HEK293T (cell line): ENCODE measurements around the gene PTPN7.

Experiments
- BHLHE40 ChIP-seq: fragments of 450-650 bp; IDR thresholded peaks from 2 replicates; pipeline ENCODE4 v1.6.1; 2016; ENCODE audit warnings: mild to moderate bottlenecking, moderate library complexity, borderline replicate concordance
- CTBP1 ChIP-seq: fragments of 450-650 bp; IDR thresholded peaks from 2 replicates; pipeline ENCODE4 v1.6.1; 2016; ENCODE audit warnings: borderline replicate concordance
- SP1 ChIP-seq: fragments of 450-650 bp; IDR thresholded peaks from 2 replicates; pipeline ENCODE4 v1.6.1; 2017
- TARDBP ChIP-seq: fragments of 450-650 bp; IDR thresholded peaks from 2 replicates; pipeline ENCODE4 v1.6.1; 2016

- no peak for TF ChIP-seq TARDBP
- TF ChIP-seq SP1 = no peak
- no peak for TF ChIP-seq BHLHE40
- TF ChIP-seq CTBP1 = no peak
These were observed 15.2 kb downstream of the PTPN7 start for GRCh38 chr1:202145068-202145743.
